GM23338 (cell line): ENCODE data around the gene SLC52A1. TPM values are rescaled to one million over a fixed set of nuclear protein-coding genes. Genes with fewer than 3 reads are reported as not detected.

Source experiments
- ATAC-seq: fragments of 200-7000 bp; cut with Tn5 transposase; 3 replicates; pipeline ENCODE4 v1.9.1; 2020
- DNase-seq: peaks from one replicate; pipeline ENCODE4 v3.0.0-alpha.2; 2015; ENCODE audit warnings: low spot score
- H2AFZ ChIP-seq: fragments of 200-600 bp; sonication (generic); 2 replicates; pipeline ENCODE4 v1.8.0; 2016; ENCODE audit warnings: antibody characterized with exemption, mild to moderate bottlenecking, moderate library complexity
- H3F3A ChIP-seq: fragments of 200-600 bp; sonication (generic); replicated peaks from 2 replicates; pipeline ENCODE4 v1.8.0; 2017; ENCODE audit warnings: antibody characterized with exemption, mixed run types, low read depth
- H3K27ac ChIP-seq: fragments of 200-600 bp; sonication (generic); 2 replicates; pipeline ENCODE4 v1.6.1; 2016; ENCODE audit warnings: low read depth
- H3K27me3 ChIP-seq: fragments of 200-600 bp; sonication (generic); 2 replicates; pipeline ENCODE4 v1.8.0; 2016; ENCODE audit warnings: mild to moderate bottlenecking, mixed run types, moderate library complexity; ENCODE audit not compliant: insufficient read depth
- H3K36me3 ChIP-seq: fragments of 200-600 bp; sonication (generic); 2 replicates; pipeline ENCODE4 v1.8.0; 2016; ENCODE audit warnings: mild to moderate bottlenecking; ENCODE audit not compliant: insufficient read depth
- H3K4me1 ChIP-seq: fragments of 200-600 bp; sonication (generic); 2 replicates; pipeline ENCODE4 v1.8.0; 2016; ENCODE audit warnings: mild to moderate bottlenecking, moderate library complexity; ENCODE audit not compliant: insufficient read depth
- H3K4me2 ChIP-seq: fragments of 200-600 bp; sonication (generic); 2 replicates; pipeline ENCODE4 v1.7.1; 2017; ENCODE audit warnings: mixed run types
- H3K4me3 ChIP-seq: fragments of 200-600 bp; sonication (generic); 2 replicates; pipeline ENCODE4 v1.6.1; 2016; ENCODE audit warnings: mixed run types
- H3K79me2 ChIP-seq: fragments of 200-600 bp; sonication (generic); replicated peaks from 2 replicates; pipeline ENCODE4 v1.8.0; 2017; ENCODE audit warnings: mild to moderate bottlenecking; ENCODE audit not compliant: insufficient read depth
- H3K9me2 ChIP-seq: fragments of 200-600 bp; sonication (generic); 2 replicates; pipeline ENCODE4 v1.8.0; 2017; ENCODE audit not compliant: insufficient read depth
- H4K20me1 ChIP-seq: fragments of 200-600 bp; sonication (generic); replicated peaks from 2 replicates; pipeline ENCODE4 v1.8.0; 2017; ENCODE audit warnings: mild to moderate bottlenecking; ENCODE audit not compliant: insufficient read depth
- H3K27ac Mint-ChIP-seq: 2 replicates; pipeline ENCODE4 v1.8.0; 2020; ENCODE audit warnings: inconsistent platforms, mild to moderate bottlenecking, moderate library complexity, mixed read lengths
- H3K27me3 Mint-ChIP-seq: 3 replicates; pipeline ENCODE4 v1.8.0; 2022; ENCODE audit warnings: low read depth, mild to moderate bottlenecking, moderate library complexity, mixed read lengths, inconsistent platforms; ENCODE audit not compliant: insufficient read depth, poor library complexity
- H3K36me3 Mint-ChIP-seq: 3 replicates; pipeline ENCODE4 v1.8.0; 2021; ENCODE audit warnings: low read depth, mild to moderate bottlenecking, inconsistent platforms, moderate library complexity, mixed read lengths
- H3K4me1 Mint-ChIP-seq: 3 replicates; pipeline ENCODE4 v1.8.0; 2020; ENCODE audit warnings: mild to moderate bottlenecking, inconsistent platforms, mixed read lengths
- H3K4me3 Mint-ChIP-seq: 3 replicates; pipeline ENCODE4 v1.8.0; 2021; ENCODE audit warnings: moderate library complexity, mild to moderate bottlenecking, inconsistent platforms, mixed read lengths
- H3K9me3 Mint-ChIP-seq: 3 replicates; pipeline ENCODE4 v1.8.0; 2020; ENCODE audit warnings: moderate library complexity, mild to moderate bottlenecking, inconsistent platforms, mixed read lengths
- CREB1 ChIP-seq: fragments of 250-450 bp; sonication (Bioruptor Pico); IDR thresholded peaks from 2 replicates; pipeline ENCODE4 v1.5.0; 2020; ENCODE audit warnings: low read depth, mild to moderate bottlenecking, moderate library complexity
- EZH2 ChIP-seq: fragments of 200-600 bp; sonication (generic); IDR thresholded peaks from one replicate; pipeline ENCODE4 v1.8.0; 2017; ENCODE audit warnings: antibody characterized with exemption, mild to moderate bottlenecking, low read depth; ENCODE audit not compliant: unreplicated experiment
- EZH2phosphoT487 ChIP-seq: fragments of 200-600 bp; sonication (generic); IDR thresholded peaks from one replicate; pipeline ENCODE4 v1.8.1; 2018; ENCODE audit warnings: antibody characterized with exemption; ENCODE audit not compliant: unreplicated experiment
- JUNB ChIP-seq: IDR thresholded peaks from one replicate; pipeline ENCODE4 v1.6.1; 2016; ENCODE audit warnings: antibody characterized with exemption; ENCODE audit not compliant: unreplicated experiment
- NANOG ChIP-seq: IDR thresholded peaks from 2 replicates; pipeline ENCODE4 v1.6.1; 2016; ENCODE audit warnings: antibody characterized with exemption, borderline replicate concordance
- STAT1 ChIP-seq: IDR thresholded peaks from one replicate; pipeline ENCODE4 v1.6.1; 2016; ENCODE audit warnings: antibody characterized with exemption; ENCODE audit not compliant: unreplicated experiment
- ZNF331 ChIP-seq: fragments of 250-450 bp; sonication (Bioruptor Pico); IDR thresholded peaks from 2 replicates; pipeline ENCODE4 v1.5.0; 2020; ENCODE audit warnings: low read depth, mild to moderate bottlenecking, moderate library complexity
- polyA plus RNA-seq: library from polyadenylated mRNA; unstranded; fragments of >200 nt; fragmentation: Nextera tagmentation; extraction: Ambion mirVana; gene quantifications from 2 replicates; pipeline ENCODE4 v1.2.1, GENCODE V29; 2016
- total RNA-seq: library from RNA; depleted of rRNA; stranded (reverse); fragments of >200 nt; shearing (Covaris generic); gene quantifications from 2 replicates; pipeline ENCODE4 v1.2.3, GENCODE V29; 2014
- TF ChIP-seq, protein P1 (sequence below): IDR thresholded peaks from 2 replicates; pipeline ENCODE4 v1.6.1; 2016; ENCODE audit warnings: antibody characterized with exemption
- TF ChIP-seq, protein P2 (sequence below): IDR thresholded peaks from one replicate; pipeline ENCODE4 v1.6.1; 2018; ENCODE audit warnings: antibody characterized with exemption; ENCODE audit not compliant: unreplicated experiment
- TF ChIP-seq, protein P3 (sequence below): fragments of 250-450 bp; sonication (Bioruptor Pico); IDR thresholded peaks from 2 replicates; pipeline ENCODE4 v1.5.0; 2020; ENCODE audit warnings: mild to moderate bottlenecking, moderate library complexity

SLC52A1 gene
- total and polyA plus RNA-seq, 2 experiments from 2014 or later, result 0.21 to 0.63 TPM

DNA sequence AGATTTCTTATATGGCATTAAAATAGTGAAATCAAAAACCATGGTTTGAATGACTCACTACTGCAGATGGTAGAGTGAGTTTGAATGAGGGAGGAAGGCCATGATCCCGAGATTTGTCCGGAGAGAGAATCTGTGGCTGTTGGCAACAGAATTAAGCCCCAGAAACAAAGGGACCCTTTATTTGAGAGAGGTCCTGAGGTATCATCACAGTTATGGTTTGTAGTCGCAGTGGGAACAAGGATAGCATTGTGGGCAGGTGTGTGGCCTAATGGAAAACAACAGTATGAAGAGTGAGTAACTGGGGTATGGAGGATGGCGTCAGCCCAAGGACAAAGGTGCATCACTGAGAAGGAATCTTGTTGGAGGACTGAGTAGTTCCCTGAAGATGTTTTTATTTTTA lies 34.5 kb upstream of the SLC52A1 start:
- TF ChIP-seq, protein P1, sequence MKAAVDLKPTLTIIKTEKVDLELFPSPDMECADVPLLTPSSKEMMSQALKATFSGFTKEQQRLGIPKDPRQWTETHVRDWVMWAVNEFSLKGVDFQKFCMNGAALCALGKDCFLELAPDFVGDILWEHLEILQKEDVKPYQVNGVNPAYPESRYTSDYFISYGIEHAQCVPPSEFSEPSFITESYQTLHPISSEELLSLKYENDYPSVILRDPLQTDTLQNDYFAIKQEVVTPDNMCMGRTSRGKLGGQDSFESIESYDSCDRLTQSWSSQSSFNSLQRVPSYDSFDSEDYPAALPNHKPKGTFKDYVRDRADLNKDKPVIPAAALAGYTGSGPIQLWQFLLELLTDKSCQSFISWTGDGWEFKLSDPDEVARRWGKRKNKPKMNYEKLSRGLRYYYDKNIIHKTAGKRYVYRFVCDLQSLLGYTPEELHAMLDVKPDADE, result no peak
- TF ChIP-seq, protein P2, sequence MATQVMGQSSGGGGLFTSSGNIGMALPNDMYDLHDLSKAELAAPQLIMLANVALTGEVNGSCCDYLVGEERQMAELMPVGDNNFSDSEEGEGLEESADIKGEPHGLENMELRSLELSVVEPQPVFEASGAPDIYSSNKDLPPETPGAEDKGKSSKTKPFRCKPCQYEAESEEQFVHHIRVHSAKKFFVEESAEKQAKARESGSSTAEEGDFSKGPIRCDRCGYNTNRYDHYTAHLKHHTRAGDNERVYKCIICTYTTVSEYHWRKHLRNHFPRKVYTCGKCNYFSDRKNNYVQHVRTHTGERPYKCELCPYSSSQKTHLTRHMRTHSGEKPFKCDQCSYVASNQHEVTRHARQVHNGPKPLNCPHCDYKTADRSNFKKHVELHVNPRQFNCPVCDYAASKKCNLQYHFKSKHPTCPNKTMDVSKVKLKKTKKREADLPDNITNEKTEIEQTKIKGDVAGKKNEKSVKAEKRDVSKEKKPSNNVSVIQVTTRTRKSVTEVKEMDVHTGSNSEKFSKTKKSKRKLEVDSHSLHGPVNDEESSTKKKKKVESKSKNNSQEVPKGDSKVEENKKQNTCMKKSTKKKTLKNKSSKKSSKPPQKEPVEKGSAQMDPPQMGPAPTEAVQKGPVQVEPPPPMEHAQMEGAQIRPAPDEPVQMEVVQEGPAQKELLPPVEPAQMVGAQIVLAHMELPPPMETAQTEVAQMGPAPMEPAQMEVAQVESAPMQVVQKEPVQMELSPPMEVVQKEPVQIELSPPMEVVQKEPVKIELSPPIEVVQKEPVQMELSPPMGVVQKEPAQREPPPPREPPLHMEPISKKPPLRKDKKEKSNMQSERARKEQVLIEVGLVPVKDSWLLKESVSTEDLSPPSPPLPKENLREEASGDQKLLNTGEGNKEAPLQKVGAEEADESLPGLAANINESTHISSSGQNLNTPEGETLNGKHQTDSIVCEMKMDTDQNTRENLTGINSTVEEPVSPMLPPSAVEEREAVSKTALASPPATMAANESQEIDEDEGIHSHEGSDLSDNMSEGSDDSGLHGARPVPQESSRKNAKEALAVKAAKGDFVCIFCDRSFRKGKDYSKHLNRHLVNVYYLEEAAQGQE, result no peak
- TF ChIP-seq STAT1 (no peak), JUNB (no peak), EZH2 (no peak), CREB1 (CRISPR knock-in tag) (no peak), ZNF331 (no peak), NANOG (no peak), EZH2phosphoT487 (no peak)
- TF ChIP-seq, protein P3, sequence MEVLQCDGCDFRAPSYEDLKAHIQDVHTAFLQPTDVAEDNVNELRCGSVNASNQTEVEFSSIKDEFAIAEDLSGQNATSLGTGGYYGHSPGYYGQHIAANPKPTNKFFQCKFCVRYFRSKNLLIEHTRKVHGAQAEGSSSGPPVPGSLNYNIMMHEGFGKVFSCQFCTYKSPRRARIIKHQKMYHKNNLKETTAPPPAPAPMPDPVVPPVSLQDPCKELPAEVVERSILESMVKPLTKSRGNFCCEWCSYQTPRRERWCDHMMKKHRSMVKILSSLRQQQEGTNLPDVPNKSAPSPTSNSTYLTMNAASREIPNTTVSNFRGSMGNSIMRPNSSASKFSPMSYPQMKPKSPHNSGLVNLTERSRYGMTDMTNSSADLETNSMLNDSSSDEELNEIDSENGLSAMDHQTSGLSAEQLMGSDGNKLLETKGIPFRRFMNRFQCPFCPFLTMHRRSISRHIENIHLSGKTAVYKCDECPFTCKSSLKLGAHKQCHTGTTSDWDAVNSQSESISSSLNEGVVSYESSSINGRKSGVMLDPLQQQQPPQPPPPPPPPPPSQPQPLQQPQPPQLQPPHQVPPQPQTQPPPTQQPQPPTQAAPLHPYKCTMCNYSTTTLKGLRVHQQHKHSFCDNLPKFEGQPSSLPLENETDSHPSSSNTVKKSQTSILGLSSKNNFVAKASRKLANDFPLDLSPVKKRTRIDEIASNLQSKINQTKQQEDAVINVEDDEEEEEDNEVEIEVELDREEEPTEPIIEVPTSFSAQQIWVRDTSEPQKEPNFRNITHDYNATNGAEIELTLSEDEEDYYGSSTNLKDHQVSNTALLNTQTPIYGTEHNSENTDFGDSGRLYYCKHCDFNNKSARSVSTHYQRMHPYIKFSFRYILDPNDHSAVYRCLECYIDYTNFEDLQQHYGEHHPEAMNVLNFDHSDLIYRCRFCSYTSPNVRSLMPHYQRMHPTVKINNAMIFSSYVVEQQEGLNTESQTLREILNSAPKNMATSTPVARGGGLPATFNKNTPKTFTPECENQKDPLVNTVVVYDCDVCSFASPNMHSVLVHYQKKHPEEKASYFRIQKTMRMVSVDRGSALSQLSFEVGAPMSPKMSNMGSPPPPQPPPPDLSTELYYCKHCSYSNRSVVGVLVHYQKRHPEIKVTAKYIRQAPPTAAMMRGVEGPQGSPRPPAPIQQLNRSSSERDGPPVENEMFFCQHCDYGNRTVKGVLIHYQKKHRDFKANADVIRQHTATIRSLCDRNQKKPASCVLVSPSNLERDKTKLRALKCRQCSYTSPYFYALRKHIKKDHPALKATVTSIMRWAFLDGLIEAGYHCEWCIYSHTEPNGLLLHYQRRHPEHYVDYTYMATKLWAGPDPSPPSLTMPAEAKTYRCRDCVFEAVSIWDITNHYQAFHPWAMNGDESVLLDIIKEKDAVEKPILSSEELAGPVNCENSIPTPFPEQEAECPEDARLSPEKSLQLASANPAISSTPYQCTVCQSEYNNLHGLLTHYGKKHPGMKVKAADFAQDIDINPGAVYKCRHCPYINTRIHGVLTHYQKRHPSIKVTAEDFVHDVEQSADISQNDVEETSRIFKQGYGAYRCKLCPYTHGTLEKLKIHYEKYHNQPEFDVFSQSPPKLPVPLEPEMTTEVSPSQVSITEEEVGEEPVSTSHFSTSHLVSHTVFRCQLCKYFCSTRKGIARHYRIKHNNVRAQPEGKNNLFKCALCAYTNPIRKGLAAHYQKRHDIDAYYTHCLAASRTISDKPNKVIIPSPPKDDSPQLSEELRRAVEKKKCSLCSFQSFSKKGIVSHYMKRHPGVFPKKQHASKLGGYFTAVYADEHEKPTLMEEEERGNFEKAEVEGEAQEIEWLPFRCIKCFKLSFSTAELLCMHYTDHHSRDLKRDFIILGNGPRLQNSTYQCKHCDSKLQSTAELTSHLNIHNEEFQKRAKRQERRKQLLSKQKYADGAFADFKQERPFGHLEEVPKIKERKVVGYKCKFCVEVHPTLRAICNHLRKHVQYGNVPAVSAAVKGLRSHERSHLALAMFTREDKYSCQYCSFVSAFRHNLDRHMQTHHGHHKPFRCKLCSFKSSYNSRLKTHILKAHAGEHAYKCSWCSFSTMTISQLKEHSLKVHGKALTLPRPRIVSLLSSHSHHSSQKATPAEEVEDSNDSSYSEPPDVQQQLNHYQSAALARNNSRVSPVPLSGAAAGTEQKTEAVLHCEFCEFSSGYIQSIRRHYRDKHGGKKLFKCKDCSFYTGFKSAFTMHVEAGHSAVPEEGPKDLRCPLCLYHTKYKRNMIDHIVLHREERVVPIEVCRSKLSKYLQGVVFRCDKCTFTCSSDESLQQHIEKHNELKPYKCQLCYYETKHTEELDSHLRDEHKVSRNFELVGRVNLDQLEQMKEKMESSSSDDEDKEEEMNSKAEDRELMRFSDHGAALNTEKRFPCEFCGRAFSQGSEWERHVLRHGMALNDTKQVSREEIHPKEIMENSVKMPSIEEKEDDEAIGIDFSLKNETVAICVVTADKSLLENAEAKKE (CRISPR knock-in tag), result no peak
- no peak overlapping the region for H3K27ac ChIP-seq

More for the DNA sequence above, 34.5 kb upstream of the SLC52A1 start:
- Mint-ChIP-seq H3K4me3 (no peak overlapping the region), H3K27ac (no peak overlapping the region), H3K36me3 (no peaks in the 10 kb centered on the region), H3K4me1 (peaks cover 3% of the 10 kb centered on the region), H3K27me3 (peaks cover 8% of the 10 kb centered on the region), H3K9me3 (no peaks in the 10 kb centered on the region)
- H3K9me2 ChIP-seq, result no peaks in the 10 kb centered on the region
- DNase-seq (no peak), ATAC-seq (no peak)
- peaks cover 6% of the 10 kb centered on the region; the same call in 1 of the 2 replicates for H3K4me1 ChIP-seq
- no peaks in the 10 kb centered on the region for H3F3A ChIP-seq
- H2AFZ ChIP-seq, result no peak overlapping the region
- peaks cover 5% of the 10 kb centered on the region for H3K27me3 ChIP-seq
- no peak overlapping the region for H3K4me3 ChIP-seq
- H3K4me2 ChIP-seq, result no peak overlapping the region
- no peaks in the 10 kb centered on the region for H4K20me1 ChIP-seq
- no peaks in the 10 kb centered on the region for H3K79me2 ChIP-seq
- no peaks in the 10 kb centered on the region; the same call in 1 of the 2 replicates for H3K36me3 ChIP-seq
